DOHH2 (cell line): ENCODE data around the gene CANT1.

ENCODE experiments used
- EZH2phosphoT487 ChIP-seq: fragments of 200-600 bp; sonication (generic); IDR thresholded peaks from 2 replicates; pipeline ENCODE4 v1.6.1; 2017; ENCODE audit warnings: borderline replicate concordance, mild to moderate bottlenecking, antibody characterized with exemption, low read length, moderate library complexity, mixed read lengths
- TF ChIP-seq, protein P1 (sequence below): fragments of 200-600 bp; sonication (generic); IDR thresholded peaks from one replicate; pipeline ENCODE4 v1.5.1; 2014; ENCODE audit warnings: antibody characterized with exemption, mild to moderate bottlenecking, low read depth, low read length; ENCODE audit not compliant: poor library complexity, severe bottlenecking

- TF ChIP-seq, protein P1, sequence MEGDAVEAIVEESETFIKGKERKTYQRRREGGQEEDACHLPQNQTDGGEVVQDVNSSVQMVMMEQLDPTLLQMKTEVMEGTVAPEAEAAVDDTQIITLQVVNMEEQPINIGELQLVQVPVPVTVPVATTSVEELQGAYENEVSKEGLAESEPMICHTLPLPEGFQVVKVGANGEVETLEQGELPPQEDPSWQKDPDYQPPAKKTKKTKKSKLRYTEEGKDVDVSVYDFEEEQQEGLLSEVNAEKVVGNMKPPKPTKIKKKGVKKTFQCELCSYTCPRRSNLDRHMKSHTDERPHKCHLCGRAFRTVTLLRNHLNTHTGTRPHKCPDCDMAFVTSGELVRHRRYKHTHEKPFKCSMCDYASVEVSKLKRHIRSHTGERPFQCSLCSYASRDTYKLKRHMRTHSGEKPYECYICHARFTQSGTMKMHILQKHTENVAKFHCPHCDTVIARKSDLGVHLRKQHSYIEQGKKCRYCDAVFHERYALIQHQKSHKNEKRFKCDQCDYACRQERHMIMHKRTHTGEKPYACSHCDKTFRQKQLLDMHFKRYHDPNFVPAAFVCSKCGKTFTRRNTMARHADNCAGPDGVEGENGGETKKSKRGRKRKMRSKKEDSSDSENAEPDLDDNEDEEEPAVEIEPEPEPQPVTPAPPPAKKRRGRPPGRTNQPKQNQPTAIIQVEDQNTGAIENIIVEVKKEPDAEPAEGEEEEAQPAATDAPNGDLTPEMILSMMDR, result no peak
- TF ChIP-seq EZH2phosphoT487, result no peak
Observed at GRCh38 chr17:79052131-79052530, 42.6 kb upstream of the CANT1 start.
